ENCODE measurements around the gene AGMO. TPM values are rescaled to one million over a fixed set of nuclear protein-coding genes. Genes with fewer than 3 reads are reported as not detected.

Gene AGMO
- total RNA-seq, 2 donors from 2014 or later: 0.37 to 0.47 TPM

GRCh38 chr7:15593382-15593781 lies 31.6 kb upstream of the AGMO start:
- intact Hi-C loops (cut with DNase I): no loop called here
- Histone ChIP-seq H3K9me3 (no peaks in the 10 kb centered on the region), H3K27me3 (no peaks in the 10 kb centered on the region), H3K9ac (ENCODE audit: low read depth in 2 of 2, low read length in 2 of 2) (no peak overlapping the region), H3K4me3 (no peak overlapping the region), H3K4me1 (no peaks in the 10 kb centered on the region), H3K27ac (no peak overlapping the region), H3K36me3 (no peaks in the 10 kb centered on the region)
- TF ChIP-seq CTCF (IDR thresholded peaks at IDR 0.05): no peak
- no peak for DNase-seq

GRCh38 chr7:15586266-15586665 lies 24.5 kb upstream of the AGMO start:
- intact Hi-C loops (cut with DNase I): no loop called here
- DNase-seq: no peak

GRCh38 chr7:15584575-15584974 lies 22.8 kb upstream of the AGMO start:
- H3K9ac ChIP-seq (ENCODE audit: low read depth in 2 of 2, low read length in 2 of 2): no peak overlapping the region
- no peaks in the 10 kb centered on the region for H3K9me3 ChIP-seq
- DNase-seq: no peak
- no peaks in the 10 kb centered on the region for H3K36me3 ChIP-seq
- no peak for TF ChIP-seq CTCF (IDR thresholded peaks at IDR 0.05)
- H3K4me3 ChIP-seq: no peak overlapping the region
- H3K4me1 ChIP-seq: no peaks in the 10 kb centered on the region
- no peaks in the 10 kb centered on the region for H3K27me3 ChIP-seq
- H3K27ac ChIP-seq: no peak overlapping the region
- intact Hi-C loops (cut with DNase I): no loop called here

More at GRCh38 chr7:15586266-15586665, 24.5 kb upstream of the AGMO start:
- H3K36me3 ChIP-seq: no peaks in the 10 kb centered on the region
- no peaks in the 10 kb centered on the region for H3K4me1 ChIP-seq
- H3K27me3 ChIP-seq: no peaks in the 10 kb centered on the region
- H3K27ac ChIP-seq: no peak overlapping the region
- no peak overlapping the region for H3K4me3 ChIP-seq
- no peaks in the 10 kb centered on the region for H3K9me3 ChIP-seq
- TF ChIP-seq CTCF (IDR thresholded peaks at IDR 0.05): no peak
- no peak overlapping the region for H3K9ac ChIP-seq (ENCODE audit: low read depth in 2 of 2, low read length in 2 of 2)

GRCh38 chr7:15582773-15583172 lies 21.0 kb upstream of the AGMO start:
- Histone ChIP-seq H3K9me3 (no peaks in the 10 kb centered on the region), H3K27ac (no peak overlapping the region), H3K27me3 (no peaks in the 10 kb centered on the region), H3K4me3 (no peak overlapping the region), H3K36me3 (no peaks in the 10 kb centered on the region), H3K9ac (ENCODE audit: low read depth in 2 of 2, low read length in 2 of 2) (no peak overlapping the region), H3K4me1 (no peaks in the 10 kb centered on the region)
- TF ChIP-seq CTCF (IDR thresholded peaks at IDR 0.05): no peak
- DNase-seq: no peak
- intact Hi-C loops (cut with DNase I): no loop called here

GRCh38 chr7:15581352-15581951 lies 19.6 kb upstream of the AGMO start:
- intact Hi-C loops (cut with DNase I): no loop called here
- no peak overlapping the region for H3K4me3 ChIP-seq
- H3K4me1 ChIP-seq: no peaks in the 10 kb centered on the region
- TF ChIP-seq CTCF (IDR thresholded peaks at IDR 0.05): no peak
- no peak for DNase-seq
- H3K36me3 ChIP-seq: no peaks in the 10 kb centered on the region
- H3K9me3 ChIP-seq: no peaks in the 10 kb centered on the region
- no peak overlapping the region for H3K27ac ChIP-seq
- H3K27me3 ChIP-seq: no peaks in the 10 kb centered on the region
- no peak overlapping the region for H3K9ac ChIP-seq (ENCODE audit: low read depth in 2 of 2, low read length in 2 of 2)

Data from colonic mucosa (tissue), 4 donors.